ENCODE measurements around the gene EPC1.
"Not testable (repeated sequence)": the region's sequence is repeated elsewhere in the genome, so short reads cannot be mapped to it uniquely, and the experiment has no call there.

Gene EPC1

GRCh38 chr10:32360884-32361283, 13.9 kb upstream of the EPC1 start:
- Mint-ChIP-seq H3K4me1 (ENCODE audit: low read depth) (peaks cover 60% of the 10 kb centered on the region), H3K9me3 (peaks cover 9% of the 10 kb centered on the region), H3K4me3 (no peak overlapping the region), H3K27me3 (ENCODE audit: low read depth) (no peaks in the 10 kb centered on the region), H3K36me3 (ENCODE audit: low read depth) (peaks cover 31% of the 10 kb centered on the region), H3K27ac (no peak overlapping the region)
- DNase-seq (ENCODE audit: low spot score), result no peak

- peaks cover 32% of the 10 kb centered on the region for H3K36me3 Mint-ChIP-seq (ENCODE audit: low read depth)
- H3K27me3 Mint-ChIP-seq (ENCODE audit: low read depth), result no peaks in the 10 kb centered on the region
- no peak overlapping the region for H3K27ac Mint-ChIP-seq
- DNase-seq (ENCODE audit: low spot score), result no peak
- no peak overlapping the region for H3K4me3 Mint-ChIP-seq
- peaks cover 60% of the 10 kb centered on the region for H3K4me1 Mint-ChIP-seq (ENCODE audit: low read depth)
- H3K9me3 Mint-ChIP-seq, result peaks cover 9% of the 10 kb centered on the region
Observed at GRCh38 chr10:32360241-32360640, 13.3 kb upstream of the EPC1 start.

GRCh38 chr10:32357056-32357735, 10.2 kb upstream of the EPC1 start:
- Mint-ChIP-seq H3K27ac (peak overlapping the region; percentile 95), H3K36me3 (ENCODE audit: low read depth) (peaks cover 31% of the 10 kb centered on the region), H3K4me3 (peak overlapping the region; percentile 53), H3K27me3 (ENCODE audit: low read depth) (no peaks in the 10 kb centered on the region), H3K9me3 (peaks cover 9% of the 10 kb centered on the region), H3K4me1 (ENCODE audit: low read depth) (peaks cover 54% of the 10 kb centered on the region)
- DNase-seq (ENCODE audit: low spot score), result no peak

GRCh38 chr10:32354690-32355089, 7.7 kb upstream of the EPC1 start:
- H3K4me1 Mint-ChIP-seq (ENCODE audit: low read depth), result peaks cover 47% of the 10 kb centered on the region
- DNase-seq (ENCODE audit: low spot score); H3K4me3 Mint-ChIP-seq: not testable (repeated sequence)

GRCh38 chr10:32350811-32351350, 3.9 kb upstream of the EPC1 start:
- DNase-seq (ENCODE audit: low spot score), result no peak
- Mint-ChIP-seq H3K27me3 (ENCODE audit: low read depth) (no peaks in the 10 kb centered on the region), H3K36me3 (ENCODE audit: low read depth) (peaks cover 17% of the 10 kb centered on the region), H3K4me1 (ENCODE audit: low read depth) (peaks cover 44% of the 10 kb centered on the region), H3K27ac (peak overlapping the region; percentile 67), H3K9me3 (no peaks in the 10 kb centered on the region), H3K4me3 (no peak overlapping the region)

More at GRCh38 chr10:32354690-32355089, 7.7 kb upstream of the EPC1 start:
- not testable (repeated sequence) for H3K9me3 Mint-ChIP-seq; H3K27ac Mint-ChIP-seq; H3K27me3 Mint-ChIP-seq (ENCODE audit: low read depth)
- H3K36me3 Mint-ChIP-seq (ENCODE audit: low read depth), result peaks cover 16% of the 10 kb centered on the region

- peaks cover 47% of the 10 kb centered on the region for H3K4me1 Mint-ChIP-seq (ENCODE audit: low read depth)
- no peak overlapping the region for H3K27ac Mint-ChIP-seq
- H3K36me3 Mint-ChIP-seq (ENCODE audit: low read depth), result peaks cover 20% of the 10 kb centered on the region
- H3K4me3 Mint-ChIP-seq, result no peak overlapping the region
- H3K27me3 Mint-ChIP-seq (ENCODE audit: low read depth), result no peaks in the 10 kb centered on the region
- DNase-seq (ENCODE audit: low spot score), result no peak
- H3K9me3 Mint-ChIP-seq, result no peaks in the 10 kb centered on the region
Observed at GRCh38 chr10:32349968-32350738, 3.2 kb upstream of the EPC1 start.

GRCh38 chr10:32349199-32349585, 2.2 kb upstream of the EPC1 start:
- peaks cover 24% of the 10 kb centered on the region for H3K36me3 Mint-ChIP-seq (ENCODE audit: low read depth)
- H3K27me3 Mint-ChIP-seq (ENCODE audit: low read depth), result no peaks in the 10 kb centered on the region
- H3K4me3 Mint-ChIP-seq, result no peak overlapping the region
- DNase-seq (ENCODE audit: low spot score), result no peak
- no peaks in the 10 kb centered on the region for H3K9me3 Mint-ChIP-seq
- H3K27ac Mint-ChIP-seq, result no peak overlapping the region
- H3K4me1 Mint-ChIP-seq (ENCODE audit: low read depth), result peaks cover 54% of the 10 kb centered on the region

- H3K27me3 Mint-ChIP-seq (ENCODE audit: low read depth), result no peaks in the 10 kb centered on the region
- H3K9me3 Mint-ChIP-seq, result no peaks in the 10 kb centered on the region
- peak overlapping the region; percentile 20 for H3K27ac Mint-ChIP-seq
- peaks cover 30% of the 10 kb centered on the region for H3K36me3 Mint-ChIP-seq (ENCODE audit: low read depth)
- H3K4me1 Mint-ChIP-seq (ENCODE audit: low read depth), result peaks cover 60% of the 10 kb centered on the region
- H3K4me3 Mint-ChIP-seq, result peak overlapping the region; percentile 65
- DNase-seq (ENCODE audit: low spot score), result no peak
Observed at GRCh38 chr10:32348297-32349198, 1.6 kb upstream of the EPC1 start.

- Mint-ChIP-seq H3K4me1 (ENCODE audit: low read depth) (peaks cover 52% of the 10 kb centered on the region), H3K9me3 (no peaks in the 10 kb centered on the region), H3K4me3 (peak overlapping the region; percentile 65), H3K36me3 (ENCODE audit: low read depth) (peaks cover 34% of the 10 kb centered on the region), H3K27ac (peak overlapping the region; percentile 74), H3K27me3 (ENCODE audit: low read depth) (no peaks in the 10 kb centered on the region)
- no peak for DNase-seq (ENCODE audit: low spot score)
Observed at GRCh38 chr10:32347363-32348022, 535 bp upstream of the EPC1 start.

- peak overlapping the region; percentile 99 for H3K27ac Mint-ChIP-seq
- H3K27me3 Mint-ChIP-seq (ENCODE audit: low read depth), result no peaks in the 10 kb centered on the region
- H3K4me1 Mint-ChIP-seq (ENCODE audit: low read depth), result peaks cover 55% of the 10 kb centered on the region
- H3K9me3 Mint-ChIP-seq, result no peaks in the 10 kb centered on the region
- peaks cover 31% of the 10 kb centered on the region for H3K36me3 Mint-ChIP-seq (ENCODE audit: low read depth)
- DNase-seq (ENCODE audit: low spot score), result peak; percentile 96
- H3K4me3 Mint-ChIP-seq, result peak overlapping the region; percentile 94
Observed at GRCh38 chr10:32346134-32346550, 816 bp downstream of the EPC1 start.

GRCh38 chr10:32341596-32341995, 5.4 kb downstream of the EPC1 start:
- H3K27me3 Mint-ChIP-seq (ENCODE audit: low read depth), result no peaks in the 10 kb centered on the region
- H3K4me1 Mint-ChIP-seq (ENCODE audit: low read depth), result peaks cover 64% of the 10 kb centered on the region
- H3K9me3 Mint-ChIP-seq, result no peaks in the 10 kb centered on the region
- H3K4me3 Mint-ChIP-seq, result peak overlapping the region; percentile 10
- H3K27ac Mint-ChIP-seq, result no peak overlapping the region
- H3K36me3 Mint-ChIP-seq (ENCODE audit: low read depth), result peaks cover 37% of the 10 kb centered on the region
- no peak for DNase-seq (ENCODE audit: low spot score)

GRCh38 chr10:32340596-32341180, 6.3 kb downstream of the EPC1 start:
- Mint-ChIP-seq H3K27ac (no peak overlapping the region), H3K9me3 (no peaks in the 10 kb centered on the region), H3K27me3 (ENCODE audit: low read depth) (no peaks in the 10 kb centered on the region), H3K36me3 (ENCODE audit: low read depth) (peaks cover 38% of the 10 kb centered on the region), H3K4me1 (ENCODE audit: low read depth) (peaks cover 70% of the 10 kb centered on the region), H3K4me3 (peak overlapping the region; percentile 43)
- DNase-seq (ENCODE audit: low spot score), result no peak

- Mint-ChIP-seq H3K27ac (peak overlapping the region; percentile 1), H3K9me3 (no peaks in the 10 kb centered on the region), H3K4me3 (no peak overlapping the region), H3K27me3 (ENCODE audit: low read depth) (no peaks in the 10 kb centered on the region), H3K36me3 (ENCODE audit: low read depth) (peaks cover 28% of the 10 kb centered on the region), H3K4me1 (ENCODE audit: low read depth) (peaks cover 71% of the 10 kb centered on the region)
- DNase-seq (ENCODE audit: low spot score), result no peak
Observed at GRCh38 chr10:32338262-32338661, 8.7 kb downstream of the EPC1 start.
